HepG2 (cell line): ENCODE measurements around the gene CARMIL3. TPM values are rescaled to one million over a fixed set of nuclear protein-coding genes. Genes with fewer than 3 reads are reported as not detected.
A peak's percentile ranks its signal among the peaks of the same experiment; 100 is the strongest.

Source experiments
- AHR ChIP-seq: IDR thresholded peaks from 2 replicates; pipeline ENCODE4 v1.6.1; 2018; ENCODE audit warnings: missing genetic modification reagents, missing compliant biosample characterization
- CENPT ChIP-seq: sonication (generic); formaldehyde crosslinking; IDR thresholded peaks from 2 replicates; pipeline ENCODE4 v1.8.0; 2022; ENCODE audit warnings: low read depth, mild to moderate bottlenecking, moderate library complexity, missing genetic modification reagents
- CREB1 ChIP-seq, 2 experiments: fragments of 450-650 bp in 1 of 2; IDR thresholded peaks; 2 replicates each; pipeline ENCODE4 v1.6.1; 2016 to 2017; ENCODE audit warnings: control low read depth in 1 of 2, mild to moderate bottlenecking in 1 of 2, missing compliant biosample characterization in 1 of 2, missing genetic modification characterization in 1 of 2
- DNMT3B ChIP-seq: conservative IDR thresholded peaks from 2 replicates; pipeline ENCODE4 v1.6.1; 2016; ENCODE audit warnings: missing biosample characterization, control low read depth
- FOXA1 ChIP-seq, 2 experiments: fragments of 450-650 bp in 1 of 2; sonication (generic) in 1 of 2; formaldehyde crosslinking in 1 of 2; IDR thresholded peaks; 2 replicates each; pipeline versions ENCODE4 v1.4.0 to v1.6.1; 2016 to 2020; ENCODE audit warnings: missing genetic modification reagents in 1 of 2
- ISL2 ChIP-seq: sonication (generic); formaldehyde crosslinking; IDR thresholded peaks from 2 replicates; pipeline ENCODE4 v1.5.0; 2020; ENCODE audit warnings: missing genetic modification reagents
- KDM1A ChIP-seq: IDR thresholded peaks from 2 replicates; pipeline ENCODE4 v1.6.1; 2016; ENCODE audit warnings: missing compliant biosample characterization
- KDM4B ChIP-seq: sonication (generic); formaldehyde crosslinking; IDR thresholded peaks from 2 replicates; pipeline ENCODE4 v1.4.0; 2020; ENCODE audit warnings: missing genetic modification reagents
- MAFK ChIP-seq, 2 experiments: IDR thresholded peaks in 1 of 2; conservative IDR thresholded peaks in 1 of 2; 2 replicates each; pipeline ENCODE4 v1.6.1; 2011; ENCODE audit warnings: improper control_type of control experiment in 2 of 2, low read length in 2 of 2
- MAZ ChIP-seq, 2 experiments: sonication (generic) in 1 of 2; formaldehyde crosslinking in 1 of 2; IDR thresholded peaks; 2 replicates each; pipeline versions ENCODE4 v1.5.0 to v1.6.1; 2012 to 2020; ENCODE audit warnings: low read depth in 2 of 2, mild to moderate bottlenecking in 2 of 2, borderline replicate concordance in 1 of 2, improper control_type of control experiment in 1 of 2, low read length in 1 of 2, missing genetic modification reagents in 1 of 2, moderate library complexity in 1 of 2
- MEIS2 ChIP-seq: sonication (generic); formaldehyde crosslinking; IDR thresholded peaks from 2 replicates; pipeline ENCODE4 v1.9.0; 2021; ENCODE audit warnings: mild to moderate bottlenecking, missing genetic modification reagents
- POGZ ChIP-seq: sonication (generic); formaldehyde crosslinking; IDR thresholded peaks from 2 replicates; pipeline ENCODE4 v1.4.0; 2020; ENCODE audit warnings: mild to moderate bottlenecking, missing genetic modification reagents
- REPIN1 ChIP-seq: sonication (generic); formaldehyde crosslinking; IDR thresholded peaks from 2 replicates; pipeline ENCODE4 v1.8.0; 2022; ENCODE audit warnings: missing genetic modification reagents, low read depth, mild to moderate bottlenecking, borderline replicate concordance
- SPEN ChIP-seq: sonication (generic); formaldehyde crosslinking; IDR thresholded peaks from 2 replicates; pipeline ENCODE4 v1.5.1; 2020; ENCODE audit warnings: low read depth, mild to moderate bottlenecking, missing genetic modification reagents
- ZNF160 ChIP-seq: sonication (generic); formaldehyde crosslinking; IDR thresholded peaks from 2 replicates; pipeline ENCODE4 v1.8.0; 2022; ENCODE audit warnings: mild to moderate bottlenecking, inconsistent platforms, missing genetic modification reagents
- ZNF292 ChIP-seq: sonication (generic); formaldehyde crosslinking; IDR thresholded peaks from 2 replicates; pipeline ENCODE4 v1.8.1; 2022; ENCODE audit warnings: mild to moderate bottlenecking, low read depth, missing genetic modification reagents, borderline replicate concordance
- ZNF30 ChIP-seq: sonication (generic); formaldehyde crosslinking; IDR thresholded peaks from 2 replicates; pipeline ENCODE4 v1.5.0; 2020; ENCODE audit warnings: mild to moderate bottlenecking, missing genetic modification reagents
- ZNF33B ChIP-seq: sonication (generic); formaldehyde crosslinking; IDR thresholded peaks from 2 replicates; pipeline ENCODE4 v1.5.1; 2020; ENCODE audit warnings: mild to moderate bottlenecking, missing genetic modification reagents
- ZNF367 ChIP-seq: sonication (generic); formaldehyde crosslinking; IDR thresholded peaks from 2 replicates; pipeline ENCODE4 v1.4.0; 2020; ENCODE audit warnings: missing genetic modification reagents, borderline replicate concordance
- polyA plus RNA-seq, 8 experiments: library from polyadenylated mRNA; depleted of rRNA in 3 of 8; stranded (reverse) in 7 of 8; unstranded in 1 of 8; fragments of >200 nt; fragmentation: Illumina TruSeq in 4 of 8; extraction: Trizol in 4 of 8; gene quantifications; 2 replicates each; pipeline versions ENCODE4 v1.2.1 to v1.2.3, GENCODE V29; 2011 to 2016; ENCODE audit warnings: low read depth in 4 of 8, missing spikeins in 1 of 8, mixed read lengths in 1 of 8; ENCODE audit not compliant: insufficient read depth in 1 of 8
- total RNA-seq, 5 experiments: library from RNA; depleted of rRNA; stranded (reverse); fragments of >200 nt; fragmentation: Illumina TruSeq; extraction: Trizol; gene quantifications; 2 replicates each; pipeline ENCODE4 v1.2.3, GENCODE V29; 2016; ENCODE audit warnings: low read depth in 1 of 5
- TF ChIP-seq, protein P1 (sequence below): sonication (generic); formaldehyde crosslinking; IDR thresholded peaks from 2 replicates; pipeline ENCODE4 v1.5.0; 2020; ENCODE audit warnings: mild to moderate bottlenecking, missing genetic modification reagents, moderate library complexity
- TF ChIP-seq, protein P2 (sequence below): sonication (generic); formaldehyde crosslinking; IDR thresholded peaks from 2 replicates; pipeline ENCODE4 v1.8.1; 2023; ENCODE audit warnings: mild to moderate bottlenecking, missing genetic modification reagents, borderline replicate concordance
- TF ChIP-seq, protein P3 (sequence below): sonication (generic); formaldehyde crosslinking; IDR thresholded peaks from 2 replicates; pipeline ENCODE4 v1.8.0; 2023; ENCODE audit warnings: mild to moderate bottlenecking, missing genetic modification reagents

Gene CARMIL3
- total and polyA plus RNA-seq, 2 of the 13 experiments (the other 11 are each of a cell fraction or from before 2014, with no cell fraction given), result 0.27 to 0.55 TPM

DNA sequence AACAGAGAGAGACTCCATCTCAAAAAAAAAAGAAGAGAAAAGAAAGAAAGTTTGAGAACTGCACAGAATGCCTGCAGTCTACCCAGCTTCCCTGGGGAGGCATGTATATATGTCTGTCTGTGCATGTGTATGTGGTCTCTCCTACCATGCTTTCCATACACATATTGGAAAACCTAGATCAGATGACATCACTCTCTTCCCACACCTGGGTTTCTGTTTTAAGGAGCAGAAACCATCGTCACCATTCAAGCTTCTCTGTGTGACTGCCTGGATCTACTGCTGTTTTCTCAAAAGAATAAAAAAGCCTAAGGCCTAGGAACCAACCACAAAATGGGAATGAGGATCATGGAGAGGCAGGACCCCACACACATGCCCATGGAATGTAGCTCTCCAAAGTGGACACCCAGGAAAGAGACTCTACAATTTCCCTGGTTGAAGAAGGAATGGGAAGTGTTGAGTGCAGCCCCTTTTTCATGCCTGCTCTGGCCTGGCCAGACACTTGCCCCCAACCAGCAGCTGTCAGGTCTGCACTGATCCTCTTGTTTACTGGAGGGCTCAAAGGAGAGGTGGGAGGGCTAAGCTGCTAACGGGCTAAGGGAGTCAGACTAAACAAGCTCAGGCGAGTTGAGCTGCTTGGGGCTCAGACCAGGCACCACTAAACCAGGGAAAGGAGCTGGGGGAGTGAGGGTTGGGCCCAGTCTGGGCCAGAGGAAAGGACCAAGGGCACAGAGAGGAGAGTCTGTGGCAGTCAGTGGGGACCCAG is 34.6 kb downstream of the CARMIL3 start (continued):
- TF ChIP-seq REPIN1 (CRISPR knock-in tag), result no peak
- no peak for TF ChIP-seq CENPT (CRISPR knock-in tag)
- TF ChIP-seq, protein P1, sequence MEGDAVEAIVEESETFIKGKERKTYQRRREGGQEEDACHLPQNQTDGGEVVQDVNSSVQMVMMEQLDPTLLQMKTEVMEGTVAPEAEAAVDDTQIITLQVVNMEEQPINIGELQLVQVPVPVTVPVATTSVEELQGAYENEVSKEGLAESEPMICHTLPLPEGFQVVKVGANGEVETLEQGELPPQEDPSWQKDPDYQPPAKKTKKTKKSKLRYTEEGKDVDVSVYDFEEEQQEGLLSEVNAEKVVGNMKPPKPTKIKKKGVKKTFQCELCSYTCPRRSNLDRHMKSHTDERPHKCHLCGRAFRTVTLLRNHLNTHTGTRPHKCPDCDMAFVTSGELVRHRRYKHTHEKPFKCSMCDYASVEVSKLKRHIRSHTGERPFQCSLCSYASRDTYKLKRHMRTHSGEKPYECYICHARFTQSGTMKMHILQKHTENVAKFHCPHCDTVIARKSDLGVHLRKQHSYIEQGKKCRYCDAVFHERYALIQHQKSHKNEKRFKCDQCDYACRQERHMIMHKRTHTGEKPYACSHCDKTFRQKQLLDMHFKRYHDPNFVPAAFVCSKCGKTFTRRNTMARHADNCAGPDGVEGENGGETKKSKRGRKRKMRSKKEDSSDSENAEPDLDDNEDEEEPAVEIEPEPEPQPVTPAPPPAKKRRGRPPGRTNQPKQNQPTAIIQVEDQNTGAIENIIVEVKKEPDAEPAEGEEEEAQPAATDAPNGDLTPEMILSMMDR (CRISPR knock-in tag), result no peak
- no peak for TF ChIP-seq MEIS2
- TF ChIP-seq, protein P2, sequence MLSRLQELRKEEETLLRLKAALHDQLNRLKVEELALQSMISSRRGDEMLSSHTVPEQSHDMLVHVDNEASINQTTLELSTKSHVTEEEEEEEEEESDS (CRISPR knock-in tag), result no peak
- TF ChIP-seq KDM1A (CRISPR knock-in tag), result no peak
- no peak for TF ChIP-seq ZNF33B (CRISPR knock-in tag)
- TF ChIP-seq MAFK (conservative IDR thresholded peaks at IDR 0.05 in 1 of 2, IDR thresholded peaks at IDR 0.05 in 1 of 2; ENCODE audit: low read length in 2 of 2), result no peak
- peak; percentile 81 for TF ChIP-seq CREB1 (IDR thresholded peaks at IDR 0.05)
- TF ChIP-seq CREB1 (CRISPR knock-in tag; IDR thresholded peaks at IDR 0.05), result no peak
- TF ChIP-seq ZNF367, result no peak
- no peak for TF ChIP-seq ZNF30 (CRISPR knock-in tag)
- TF ChIP-seq MAZ (IDR thresholded peaks at IDR 0.05; ENCODE audit: borderline replicate concordance, low read depth, low read length), result no peak
- TF ChIP-seq MAZ (CRISPR knock-in tag; IDR thresholded peaks at IDR 0.05; ENCODE audit: low read depth), result no peak
- 0 out of 2 replicates have a peak, but pooled peaks have one; percentile 14 for TF ChIP-seq SPEN
- TF ChIP-seq POGZ (CRISPR knock-in tag), result no peak
- TF ChIP-seq ZNF160 (CRISPR knock-in tag), result no peak
- no peak for TF ChIP-seq KDM4B
- TF ChIP-seq AHR (CRISPR knock-in tag), result no peak
- TF ChIP-seq, protein P3, sequence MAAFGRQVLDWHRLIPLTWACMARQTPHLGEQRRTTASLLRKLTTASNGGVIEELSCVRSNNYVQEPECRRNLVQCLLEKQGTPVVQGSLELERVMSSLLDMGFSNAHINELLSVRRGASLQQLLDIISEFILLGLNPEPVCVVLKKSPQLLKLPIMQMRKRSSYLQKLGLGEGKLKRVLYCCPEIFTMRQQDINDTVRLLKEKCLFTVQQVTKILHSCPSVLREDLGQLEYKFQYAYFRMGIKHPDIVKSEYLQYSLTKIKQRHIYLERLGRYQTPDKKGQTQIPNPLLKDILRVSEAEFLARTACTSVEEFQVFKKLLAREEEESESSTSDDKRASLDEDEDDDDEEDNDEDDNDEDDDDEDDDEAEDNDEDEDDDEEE, result no peak
- peak; percentile 19; the same call in 1 of the 2 replicates for TF ChIP-seq ZNF292 (CRISPR knock-in tag)
- no peak for TF ChIP-seq ISL2 (CRISPR knock-in tag)
- TF ChIP-seq FOXA1 (IDR thresholded peaks at IDR 0.05), result no peak
- TF ChIP-seq FOXA1 (CRISPR knock-in tag; IDR thresholded peaks at IDR 0.05), result 0 out of 2 replicates have a peak, but pooled peaks have one; percentile 9
- no peak for TF ChIP-seq DNMT3B
